ENCODE results near the gene BNC2.

Gene BNC2

DNA sequence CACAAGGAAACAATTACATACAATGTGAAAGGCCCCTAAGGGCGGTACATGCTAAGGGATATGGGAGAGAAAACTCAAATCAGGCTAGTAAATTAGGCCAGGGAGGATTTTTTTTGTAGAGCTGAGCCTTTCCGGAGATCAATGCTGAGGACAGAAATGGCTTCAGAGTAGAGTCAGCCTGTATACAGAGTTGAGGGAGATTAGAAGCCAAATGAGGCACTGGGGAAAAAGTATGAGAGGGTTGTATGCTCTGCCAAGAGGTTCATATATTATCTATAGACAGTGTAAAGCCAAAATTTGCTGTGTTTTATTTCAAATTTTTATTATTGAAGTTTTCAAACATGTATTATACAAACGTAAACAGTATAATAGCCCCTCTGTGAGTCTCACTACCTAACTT lies 103.1 kb downstream of the BNC2 start:
- no peak for FAIRE-seq
- DNase-seq (ENCODE audit: low spot score): no peak

DNA sequence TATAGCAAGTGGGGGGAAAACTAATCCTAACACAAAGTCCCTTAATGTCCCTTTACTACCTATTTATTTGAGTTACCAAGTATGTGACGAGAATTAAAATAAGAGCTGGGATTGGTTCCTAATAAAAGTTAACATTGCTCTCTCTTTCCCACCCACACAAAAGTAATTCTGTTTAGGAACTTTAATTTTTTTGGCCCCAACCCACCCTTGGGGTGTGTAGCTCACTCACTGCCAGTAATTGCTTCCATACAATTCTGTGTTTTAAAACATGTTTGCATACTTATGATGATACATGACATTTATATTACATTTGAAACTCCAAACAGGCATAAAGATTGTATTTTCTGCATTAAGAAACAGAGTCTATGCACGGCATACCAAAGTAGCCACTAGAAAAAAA lies 106.5 kb downstream of the BNC2 start:
- FAIRE-seq: no peak
- DNase-seq (ENCODE audit: low spot score): no peak

DNA sequence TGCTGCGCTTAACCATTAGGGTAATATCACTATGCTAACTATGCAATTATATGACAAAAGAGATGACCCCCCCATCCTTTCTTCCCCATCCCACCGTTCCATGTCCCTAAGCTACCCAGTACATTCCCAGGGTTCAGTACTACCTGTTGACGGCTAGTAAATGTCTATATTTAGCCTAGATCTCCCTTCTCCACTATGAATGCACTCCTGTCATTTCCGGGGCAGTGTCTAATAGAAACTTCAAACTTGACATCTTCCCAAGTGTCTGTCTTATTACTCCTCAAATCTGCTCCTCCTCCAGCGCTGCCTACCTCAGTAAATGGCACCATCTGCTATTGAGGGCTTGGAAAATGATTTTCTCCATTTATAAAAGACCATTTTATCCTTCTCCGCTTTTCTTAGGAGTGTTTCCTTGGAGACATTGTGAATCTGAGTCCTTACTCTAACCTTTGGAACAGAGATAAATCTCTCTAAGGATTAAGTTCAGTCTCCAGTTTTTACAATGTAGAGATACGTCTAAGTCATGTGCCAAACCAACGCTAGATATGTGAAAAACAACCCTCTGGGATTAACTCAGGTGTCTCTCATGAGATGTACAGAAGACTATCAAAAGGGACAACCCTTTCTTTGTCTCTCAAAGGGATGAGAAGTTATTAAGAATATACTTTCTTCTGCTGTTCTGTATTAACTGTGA lies 114.9 kb downstream of the BNC2 start:
- FAIRE-seq (no peak), DNase-seq (ENCODE audit: low spot score) (no peak)

DNA sequence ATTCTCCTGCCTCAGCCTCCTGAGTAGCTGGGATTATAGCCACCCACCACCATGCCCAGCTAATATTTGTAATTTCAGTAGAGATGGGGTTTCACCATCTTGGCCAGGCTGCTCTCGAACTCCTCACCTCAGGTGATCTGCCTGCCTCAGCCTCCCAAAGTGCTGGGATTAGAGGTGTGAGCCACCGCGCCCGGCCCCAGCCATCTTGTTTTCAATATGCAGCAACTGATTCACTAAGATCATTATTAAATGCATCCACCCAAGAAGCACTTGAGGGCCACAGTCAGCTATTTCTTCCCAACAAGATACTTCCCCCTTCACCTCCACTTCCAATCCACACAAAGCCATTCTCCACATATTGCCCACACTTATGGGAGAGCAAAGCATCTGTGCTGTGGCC lies 115.8 kb downstream of the BNC2 start:
- FAIRE-seq: no peak
- DNase-seq (ENCODE audit: low spot score): no peak

DNA sequence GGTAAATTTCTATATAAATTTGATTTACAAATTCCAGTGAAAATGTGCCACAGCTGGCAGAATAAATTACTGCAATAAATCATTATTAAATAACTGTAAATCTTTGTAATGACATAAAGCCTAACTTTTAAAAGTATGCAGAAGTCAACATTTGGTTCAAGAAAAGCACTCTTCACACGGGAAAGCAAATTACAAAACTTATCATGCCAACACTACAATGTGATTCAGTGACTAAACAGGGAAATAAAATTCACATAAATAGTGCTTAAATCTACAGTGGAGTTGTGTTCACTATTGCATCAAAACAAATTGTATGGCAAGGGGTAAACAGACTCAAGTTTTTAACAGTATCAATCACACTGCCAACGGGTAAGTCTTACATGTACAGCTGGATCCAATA lies 117.2 kb downstream of the BNC2 start:
- FAIRE-seq (no peak), DNase-seq (ENCODE audit: low spot score) (no peak)

DNA sequence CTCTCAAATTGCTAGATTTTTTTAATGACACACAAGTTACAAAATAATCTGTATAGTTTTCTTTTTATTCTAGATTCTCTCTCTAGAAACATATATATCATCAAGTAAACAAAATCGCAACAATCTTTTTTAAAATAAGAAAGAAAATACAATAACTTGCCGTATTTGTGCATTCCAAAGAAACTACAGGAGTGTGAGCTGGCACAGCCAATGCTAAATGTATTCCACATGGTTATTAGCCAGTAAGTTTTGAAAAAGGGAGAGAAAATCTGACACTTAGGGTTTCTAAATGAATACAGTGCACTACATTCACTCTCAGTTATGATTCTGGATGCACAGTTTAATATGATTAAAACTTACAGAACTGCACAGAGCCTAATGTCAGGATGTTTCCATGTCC lies 117.9 kb downstream of the BNC2 start:
- DNase-seq (ENCODE audit: low spot score): no peak
- no peak for FAIRE-seq

DNA sequence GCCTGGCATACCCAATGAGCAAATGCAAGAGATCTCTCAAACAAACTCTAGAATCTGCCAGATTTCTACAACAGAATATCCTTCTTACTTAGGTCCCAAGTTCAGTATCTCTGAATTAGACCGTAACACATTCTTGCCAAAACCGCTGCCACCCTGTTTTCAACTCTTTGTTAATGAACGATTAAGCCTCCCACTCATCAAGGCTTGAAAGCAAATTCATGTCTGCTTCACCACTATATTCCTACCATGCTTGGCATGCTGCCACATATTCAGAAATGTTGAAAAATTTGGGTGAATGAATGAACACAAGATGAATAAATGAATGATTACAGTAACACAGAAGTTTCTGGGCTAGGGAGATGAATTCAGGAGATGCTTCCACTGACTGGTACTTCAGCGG lies 119.9 kb downstream of the BNC2 start:
- DNase-seq (ENCODE audit: low spot score) (no peak), FAIRE-seq (no peak)

DNA sequence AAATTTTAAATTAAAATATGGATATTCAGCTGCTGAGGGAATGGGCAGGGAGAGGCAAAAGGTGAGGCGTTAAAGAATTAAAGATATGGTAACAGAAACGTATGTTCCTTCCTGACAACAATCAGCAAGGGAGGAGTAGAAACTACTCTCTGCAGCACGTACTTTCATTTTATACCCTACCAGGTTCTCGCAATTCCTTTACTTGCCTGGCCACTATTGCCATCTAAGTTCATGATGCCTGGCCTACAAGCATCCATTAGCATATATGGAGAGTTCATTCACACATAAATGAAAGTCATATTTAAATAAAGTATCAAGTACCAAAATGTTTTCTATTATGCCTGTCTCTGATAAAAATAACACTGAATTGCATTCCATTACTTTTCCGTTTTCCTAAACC lies 125.1 kb downstream of the BNC2 start:
- no peak for DNase-seq (ENCODE audit: low spot score)
- FAIRE-seq: no peak

DNA sequence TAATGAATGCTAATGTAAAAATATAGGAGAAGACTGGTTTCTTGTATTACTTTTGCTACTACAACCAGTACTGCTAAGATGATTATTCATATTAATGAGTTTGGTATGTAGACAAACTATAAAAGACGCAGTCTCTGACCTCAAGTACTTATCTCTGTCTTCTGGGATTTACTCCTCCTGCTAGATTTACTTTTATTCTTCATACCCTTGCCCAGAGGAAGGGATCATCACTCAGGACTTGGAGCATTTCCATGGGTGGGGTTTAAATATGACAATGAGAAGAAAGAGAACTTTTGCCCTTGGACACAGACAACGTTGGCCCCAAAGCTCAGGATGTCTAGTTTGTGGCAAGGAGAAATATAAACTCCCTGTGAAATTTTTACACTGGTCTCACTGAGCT lies 126.1 kb downstream of the BNC2 start:
- FAIRE-seq: no peak

DNA sequence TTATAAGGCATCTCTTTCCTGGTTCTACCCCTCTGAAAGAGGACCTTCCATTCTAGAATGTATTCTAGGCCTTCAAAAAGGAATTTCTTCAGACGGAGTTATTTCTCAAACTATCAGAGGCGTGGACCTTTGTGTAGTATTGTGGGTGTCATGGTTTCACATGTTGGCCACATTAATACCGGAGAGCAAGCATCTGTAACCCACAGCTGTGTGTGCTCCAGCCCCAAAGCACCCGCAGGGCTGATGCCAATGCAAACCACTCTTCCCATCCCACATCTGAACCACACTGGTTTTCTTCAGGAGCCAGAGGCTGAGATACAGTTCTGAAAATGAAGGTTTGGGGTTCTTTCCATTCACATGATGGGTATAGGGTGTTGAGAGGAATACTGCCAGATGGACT lies 127.1 kb downstream of the BNC2 start:
- no peak for DNase-seq (ENCODE audit: low spot score)
- no peak for FAIRE-seq

More for the DNA sequence above, 126.1 kb downstream of the BNC2 start:
- no peak for DNase-seq (ENCODE audit: low spot score)

DNA sequence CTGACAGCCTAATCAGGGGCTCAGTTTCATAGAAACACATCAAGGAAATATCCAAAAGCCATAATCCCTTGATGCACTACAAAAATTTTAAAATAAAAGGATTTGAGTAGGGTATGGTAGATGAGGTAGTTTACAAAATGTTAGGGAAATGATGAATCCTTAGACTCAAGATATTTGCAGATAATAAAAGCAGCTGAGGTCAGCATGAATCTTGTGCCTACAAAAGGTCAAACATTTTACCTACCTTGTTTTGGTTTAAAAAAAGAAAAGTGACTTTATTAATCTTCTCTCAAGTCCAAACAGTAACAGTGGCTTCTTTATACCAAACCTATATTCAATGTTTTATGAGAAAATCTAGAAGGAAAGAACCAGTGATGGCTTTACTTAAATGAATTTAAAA lies 135.5 kb downstream of the BNC2 start:
- no peak for FAIRE-seq
- no peak for DNase-seq (ENCODE audit: low spot score)

DNA sequence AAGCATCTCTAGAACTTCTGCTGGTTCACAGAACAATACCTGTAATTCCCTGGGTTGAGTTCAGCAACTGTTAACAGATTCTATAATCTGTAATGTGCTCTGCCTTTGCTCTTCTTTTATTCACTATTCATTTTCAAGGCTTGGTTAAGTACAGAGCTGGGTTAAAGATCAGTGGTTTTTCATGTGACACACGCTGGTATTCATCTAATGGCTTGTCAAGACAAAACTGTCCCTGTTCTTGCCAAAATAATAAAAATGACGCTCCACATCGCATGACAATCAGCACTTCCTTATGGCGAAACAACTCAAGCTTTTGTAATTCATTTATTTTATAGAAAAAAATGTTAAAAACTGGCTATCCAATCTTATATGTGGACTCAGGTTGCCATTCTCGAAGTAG lies 137.9 kb downstream of the BNC2 start:
- DNase-seq (ENCODE audit: low spot score) (no peak), FAIRE-seq (no peak)

DNA sequence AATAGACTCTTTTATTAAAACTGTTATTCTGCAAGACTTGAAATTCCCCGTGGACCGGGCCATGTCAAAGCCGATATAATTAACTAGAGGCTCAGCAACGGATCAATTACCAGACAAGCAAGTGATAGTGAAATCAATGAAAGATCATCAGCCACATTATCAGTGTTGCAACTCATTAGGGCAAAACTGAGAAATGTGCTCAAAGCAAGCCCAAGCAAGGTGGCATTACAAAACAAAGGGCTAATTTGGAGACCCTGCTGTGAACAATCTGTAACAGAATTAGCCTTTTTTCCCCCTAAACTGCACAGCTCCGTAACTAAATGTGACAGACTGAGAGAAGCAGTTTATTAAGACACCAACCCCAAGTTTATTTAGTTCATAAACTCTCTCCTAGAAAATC lies 140.3 kb downstream of the BNC2 start:
- DNase-seq (ENCODE audit: low spot score) (no peak), FAIRE-seq (no peak)

DNA sequence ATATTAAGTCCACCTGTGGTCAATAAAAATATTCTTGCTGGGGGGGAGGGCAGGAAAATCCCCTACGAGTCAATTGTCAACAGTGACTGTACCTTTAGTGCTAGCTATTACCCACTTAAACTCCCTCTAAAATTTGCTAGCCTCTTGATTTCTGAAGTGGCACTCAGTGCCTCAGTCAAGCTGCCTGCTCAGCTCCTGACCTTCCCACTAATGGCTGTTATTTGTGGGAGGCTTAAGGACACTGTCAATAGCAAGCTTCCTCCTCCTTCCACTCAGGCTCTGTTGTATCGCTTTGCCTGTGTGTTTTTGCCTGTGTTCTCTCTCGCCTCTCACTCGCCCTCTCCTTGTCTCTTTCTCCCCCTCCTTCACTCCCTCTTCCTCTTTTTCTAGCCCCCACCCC lies 140.8 kb downstream of the BNC2 start:
- no peak for FAIRE-seq
- DNase-seq (ENCODE audit: low spot score): no peak

DNA sequence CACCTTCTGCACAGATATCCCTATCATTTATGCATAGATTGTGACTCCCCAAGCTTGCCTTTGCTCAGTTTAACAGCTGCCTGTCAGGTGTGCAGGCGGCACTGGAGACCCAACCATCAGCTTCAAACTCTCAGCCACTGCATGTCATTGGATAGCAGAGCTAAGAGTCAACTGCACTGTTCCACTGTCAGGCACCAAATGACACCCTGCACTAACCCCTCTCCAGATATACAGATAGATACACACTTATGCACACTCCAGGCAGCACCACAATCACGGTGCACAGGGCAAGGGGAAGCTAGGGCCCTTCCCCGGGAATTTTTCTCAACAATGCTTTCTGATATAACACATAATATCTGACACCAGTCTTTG lies 142.3 kb downstream of the BNC2 start:
- FAIRE-seq (no peak), DNase-seq (ENCODE audit: low spot score) (no peak)

DNA sequence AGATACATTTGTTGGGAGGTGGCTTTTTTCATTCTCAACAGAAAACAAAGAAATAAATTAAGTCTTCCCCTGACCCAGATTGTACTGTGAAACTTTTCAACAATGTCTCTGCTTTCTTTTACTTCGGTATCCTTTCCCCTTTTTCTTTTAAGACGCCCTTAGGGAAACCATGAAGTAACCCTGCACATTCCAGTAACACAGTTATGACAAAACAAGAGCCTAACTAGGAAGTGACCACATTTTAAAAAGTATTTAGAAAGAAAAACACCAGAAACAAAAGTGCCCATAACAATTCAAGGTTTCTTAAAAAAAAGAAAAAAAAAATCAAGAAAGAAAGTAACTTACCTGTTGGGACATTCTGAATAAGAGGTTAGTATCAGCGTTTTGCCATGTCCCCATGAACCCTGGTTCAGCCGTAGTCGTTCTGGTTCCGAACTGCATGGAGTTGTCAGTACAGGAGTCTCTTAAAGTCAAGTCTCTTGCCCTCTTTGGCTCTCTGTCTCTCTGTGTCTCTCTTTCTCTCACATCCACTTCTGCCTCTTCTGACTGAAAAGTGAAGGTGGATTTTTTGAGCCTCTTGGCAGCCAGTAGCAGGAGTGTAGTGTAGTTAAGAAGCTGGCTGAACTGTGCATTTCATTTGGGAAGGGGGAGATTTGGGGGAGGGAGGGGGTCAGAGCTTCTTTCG lies 142.9 kb downstream of the BNC2 start:
- FAIRE-seq (no peak), DNase-seq (ENCODE audit: low spot score) (no peak)

DNA sequence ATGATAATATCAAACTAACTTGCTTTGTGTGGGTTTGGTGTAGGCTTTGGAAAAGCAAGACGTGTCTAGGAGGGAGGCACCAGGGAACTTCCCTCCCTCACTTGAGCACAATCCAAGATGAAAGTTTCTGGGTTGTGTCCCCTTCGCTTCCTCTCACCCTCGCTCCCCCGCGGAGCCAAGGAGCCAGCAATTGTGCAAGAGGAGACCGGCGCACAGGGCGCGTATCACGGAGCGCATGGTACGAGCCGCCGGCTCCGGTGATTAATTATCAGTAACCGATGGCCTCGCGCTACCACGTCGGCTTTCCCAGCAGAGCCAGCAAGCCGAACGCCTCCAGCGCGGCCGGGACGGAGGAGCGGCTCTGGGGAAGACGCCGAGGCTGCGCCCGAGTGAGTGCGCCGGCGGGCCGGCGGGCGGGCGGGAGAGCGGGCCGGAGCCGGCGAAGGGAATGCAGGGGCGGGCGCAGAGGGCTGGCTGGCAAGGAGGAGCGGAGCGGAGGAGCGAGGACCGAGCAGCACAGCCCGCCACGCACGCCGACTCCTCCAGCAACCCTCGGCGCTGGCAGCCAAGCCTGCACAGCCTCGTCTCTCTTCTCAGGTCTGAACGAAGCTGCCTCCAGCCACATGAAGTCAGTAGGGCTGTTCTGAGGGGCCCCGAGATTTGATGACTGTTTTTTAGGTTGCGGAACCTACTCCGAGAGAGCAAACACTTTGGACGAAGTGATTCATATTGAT lies 143.6 kb downstream of the BNC2 start:
- FAIRE-seq (no peak), DNase-seq (ENCODE audit: low spot score) (peak; percentile 61)

DNA sequence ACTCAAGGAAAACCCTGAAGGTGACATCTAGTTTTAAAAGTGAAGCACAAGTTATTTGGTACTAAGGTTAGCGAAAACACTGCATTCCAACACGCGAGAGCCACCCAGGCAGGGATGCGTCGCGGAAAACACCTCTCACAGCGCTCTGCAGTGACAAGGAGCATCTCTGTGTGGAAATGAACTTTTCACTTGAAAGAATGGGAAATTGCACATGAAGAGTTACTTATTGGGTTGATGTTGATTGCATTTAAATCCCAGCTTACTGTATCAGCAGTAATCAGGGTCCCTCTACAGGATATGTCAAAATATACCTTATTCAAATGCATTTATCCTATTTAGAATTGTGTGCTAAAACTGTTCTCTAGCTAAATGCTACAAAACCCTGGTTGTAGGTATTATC lies 144.4 kb downstream of the BNC2 start:
- no peak for FAIRE-seq
- no peak for DNase-seq (ENCODE audit: low spot score)

DNA sequence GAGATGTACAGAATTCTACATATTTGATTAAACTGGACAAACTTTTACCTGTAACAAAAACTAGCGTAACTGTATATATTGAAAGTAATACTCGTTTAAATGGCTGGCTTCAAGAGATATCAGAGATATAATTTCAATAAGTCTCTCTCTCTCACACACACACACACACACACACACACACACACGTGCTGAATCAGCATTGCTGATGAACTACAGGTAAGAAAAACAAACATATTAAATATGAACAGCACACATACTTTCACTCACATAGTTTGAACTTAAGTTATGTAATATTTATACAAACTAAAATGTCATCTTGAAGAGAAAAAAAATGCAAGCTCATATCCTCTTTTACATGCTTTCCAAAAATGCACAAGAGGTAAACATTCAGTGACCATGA lies 145.4 kb downstream of the BNC2 start:
- no peak for DNase-seq (ENCODE audit: low spot score)
- FAIRE-seq: no peak

DNA sequence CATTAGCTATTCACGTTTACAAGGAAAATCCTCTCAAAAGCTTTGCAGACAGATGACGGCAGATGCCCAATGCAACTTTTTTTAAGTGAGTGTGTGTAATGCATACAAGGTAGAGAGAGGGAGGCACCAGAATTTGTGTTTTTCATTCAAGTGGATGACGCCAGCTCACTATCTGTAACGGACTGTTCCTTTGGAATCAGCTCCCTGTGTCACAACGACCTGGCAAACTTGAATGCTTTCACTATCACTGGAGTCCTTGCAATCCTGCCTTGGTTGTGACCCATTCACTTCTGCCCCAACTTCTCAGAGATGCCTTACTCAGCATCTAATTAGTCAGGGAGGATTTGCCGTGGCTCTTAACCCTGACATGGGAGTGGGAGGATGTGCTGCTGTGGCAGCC lies 148.5 kb downstream of the BNC2 start:
- no peak for DNase-seq (ENCODE audit: low spot score)
- FAIRE-seq: no peak

DNA sequence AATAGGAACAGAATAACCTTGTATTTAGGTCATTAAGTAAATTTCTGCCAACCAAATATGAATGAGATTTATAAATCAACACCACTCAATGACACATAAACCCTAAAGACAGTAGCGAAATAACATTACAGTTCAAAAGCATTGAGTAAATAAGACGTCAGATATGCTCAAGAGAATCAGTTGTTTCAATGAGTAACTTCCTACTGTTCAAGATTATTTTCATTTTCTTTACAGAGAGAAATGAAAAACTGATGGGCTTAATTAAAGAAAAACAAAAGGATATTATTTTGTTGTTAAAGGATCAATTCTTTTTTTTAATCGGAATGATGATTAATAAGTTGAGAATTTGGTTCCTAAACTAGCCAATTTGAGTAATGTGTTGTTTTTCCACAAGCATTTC lies 150.1 kb downstream of the BNC2 start:
- no peak for FAIRE-seq
- no peak for DNase-seq (ENCODE audit: low spot score)

DNA sequence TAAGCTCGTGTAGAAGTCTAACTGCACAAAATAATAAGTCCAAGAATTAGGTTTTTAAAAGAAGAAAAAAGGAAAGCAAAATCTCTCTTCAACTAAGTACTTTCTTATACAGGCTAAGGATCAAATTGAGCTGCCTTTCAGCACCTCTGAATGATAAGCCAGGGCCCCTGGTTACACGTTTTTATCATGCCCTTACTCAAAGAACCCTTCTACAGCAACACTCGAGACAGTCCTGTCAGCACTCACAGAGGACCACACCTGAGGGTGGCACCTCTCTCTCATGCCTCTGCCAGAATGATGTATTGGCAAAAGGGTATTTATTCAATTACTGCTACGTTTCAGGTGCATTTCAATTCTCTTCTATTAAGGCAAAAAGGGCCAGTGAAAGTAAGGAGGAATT lies 150.5 kb downstream of the BNC2 start:
- no peak for FAIRE-seq
- no peak for DNase-seq (ENCODE audit: low spot score)

DNA sequence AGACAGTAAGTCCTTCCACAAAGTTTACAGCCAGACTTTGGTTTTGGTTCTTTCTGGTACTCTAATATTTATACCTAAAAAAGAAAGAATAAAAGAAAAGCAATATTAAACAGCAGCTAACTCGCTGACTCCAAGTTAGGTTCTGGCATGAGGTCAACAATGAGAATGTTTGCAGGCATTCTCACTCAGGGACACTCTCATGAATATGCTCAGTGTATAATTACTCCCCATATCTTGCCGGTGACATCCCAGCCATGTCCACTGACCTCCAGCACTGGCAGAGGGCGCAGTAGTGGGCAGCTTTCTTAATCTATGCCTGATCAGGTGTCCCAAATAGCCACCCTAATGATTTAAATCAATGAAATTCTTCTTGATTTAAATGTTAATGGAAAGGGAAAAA lies 151.5 kb downstream of the BNC2 start:
- FAIRE-seq: no peak

More for the DNA sequence above, 151.5 kb downstream of the BNC2 start:
- DNase-seq (ENCODE audit: low spot score): no peak
